SU-DHL-6 (cell line): Measurements from ENCODE around the gene F12.

Experiments
- H2AFZ ChIP-seq: fragments of 200-600 bp; sonication (generic); 2 replicates; pipeline ENCODE4 v1.6.1; 2014; ENCODE audit warnings: low read depth, mild to moderate bottlenecking, moderate library complexity, mixed read lengths, antibody characterized with exemption, low read length; ENCODE audit not compliant: severe bottlenecking
- H3F3A ChIP-seq: fragments of 200-600 bp; shearing (Covaris generic); 2 replicates; pipeline ENCODE4 v1.6.0; 2016; ENCODE audit warnings: antibody characterized with exemption, mild to moderate bottlenecking; ENCODE audit not compliant: insufficient read depth
- H3K27ac ChIP-seq: fragments of 200-600 bp; sonication (generic); 2 replicates; pipeline ENCODE4 v1.5.1; 2016; ENCODE audit warnings: low read depth, mild to moderate bottlenecking, low read length, moderate library complexity, mixed read lengths
- H3K27me3 ChIP-seq: fragments of 200-600 bp; sonication (generic), shearing (Covaris generic); 2 replicates; pipeline ENCODE4 v1.6.0; 2014; ENCODE audit warnings: mild to moderate bottlenecking, low read length
- H3K36me3 ChIP-seq: fragments of 200-600 bp; sonication (generic); 2 replicates; pipeline ENCODE4 v1.6.1; 2014; ENCODE audit warnings: mild to moderate bottlenecking, low read length, mixed read lengths
- H3K4me2 ChIP-seq: fragments of 300-600, 200-600 bp; shearing (Covaris generic), sonication (generic); 2 replicates; pipeline ENCODE4 v1.6.0; 2014; ENCODE audit warnings: low read length, low read depth, mild to moderate bottlenecking; ENCODE audit not compliant: poor library complexity, severe bottlenecking
- H3K4me3 ChIP-seq: fragments of 200-600 bp; sonication (generic); 2 replicates; pipeline ENCODE4 v1.5.1; 2014; ENCODE audit warnings: antibody characterized with exemption, low read length, mild to moderate bottlenecking, mixed read lengths; ENCODE audit not compliant: insufficient read depth, poor library complexity, severe bottlenecking
- H3K79me2 ChIP-seq: fragments of 200-600 bp; sonication (generic); 2 replicates; pipeline ENCODE4 v1.6.1; 2014; ENCODE audit warnings: mild to moderate bottlenecking, low read length, moderate library complexity; ENCODE audit not compliant: insufficient read depth
- H3K9ac ChIP-seq: fragments of 200-600 bp; sonication (generic); 2 replicates; pipeline ENCODE4 v1.7.0; 2014; ENCODE audit warnings: mild to moderate bottlenecking, low read length
- H3K9me2 ChIP-seq: fragments of 200-600 bp; sonication (generic); replicated peaks from 2 replicates; pipeline ENCODE4 v1.6.1; 2014; ENCODE audit warnings: low read length; ENCODE audit not compliant: insufficient read depth
- H3K9me3 ChIP-seq: fragments of 200-600 bp; sonication (generic); 2 replicates; pipeline ENCODE4 v1.6.1; 2014; ENCODE audit warnings: low read length, mixed read lengths; ENCODE audit not compliant: insufficient read depth
- H4K20me1 ChIP-seq: fragments of 200-600 bp; sonication (generic); 2 replicates; pipeline ENCODE4 v1.6.1; 2014; ENCODE audit warnings: low read depth, mild to moderate bottlenecking, antibody characterized with exemption, low read length, moderate library complexity, mixed read lengths
- CTCF ChIP-seq: fragments of 200-600 bp; sonication (generic); IDR thresholded peaks from one replicate; pipeline ENCODE4 v1.5.1; 2017; ENCODE audit warnings: antibody characterized with exemption, mild to moderate bottlenecking, low read length, moderate library complexity; ENCODE audit not compliant: insufficient read depth, poor library complexity, severe bottlenecking
- EZH2phosphoT487 ChIP-seq: fragments of 200-600 bp; sonication (generic), shearing (Covaris generic); conservative IDR thresholded peaks from 2 replicates; pipeline ENCODE4 v1.6.1; 2018; ENCODE audit warnings: mild to moderate bottlenecking, antibody characterized with exemption, low read length, moderate library complexity, mixed read lengths

F12 gene

GRCh38 chr5:177430972-177431316, 21.6 kb upstream of the F12 start:
- H2AFZ ChIP-seq, result no peak overlapping the region
- H3K79me2 ChIP-seq, result peaks cover 22% of the 10 kb centered on the region
- peak overlapping the region; percentile 71 for H3K4me2 ChIP-seq
- no peak overlapping the region for H3K4me3 ChIP-seq
- H3K27ac ChIP-seq, result peak overlapping the region; percentile 95
- H3K9me2 ChIP-seq, result no peaks in the 10 kb centered on the region
- H3K27me3 ChIP-seq, result no peaks in the 10 kb centered on the region
- no peaks in the 10 kb centered on the region for H3K9me3 ChIP-seq
- no peak for TF ChIP-seq CTCF
- no peak for TF ChIP-seq EZH2phosphoT487
- H3K9ac ChIP-seq, result peak overlapping the region; percentile 48
- H4K20me1 ChIP-seq, result no peaks in the 10 kb centered on the region; the same call in 1 of the 2 replicates
- no peaks in the 10 kb centered on the region for H3K36me3 ChIP-seq
- H3F3A ChIP-seq, result peaks cover 52% of the 10 kb centered on the region

DNA sequence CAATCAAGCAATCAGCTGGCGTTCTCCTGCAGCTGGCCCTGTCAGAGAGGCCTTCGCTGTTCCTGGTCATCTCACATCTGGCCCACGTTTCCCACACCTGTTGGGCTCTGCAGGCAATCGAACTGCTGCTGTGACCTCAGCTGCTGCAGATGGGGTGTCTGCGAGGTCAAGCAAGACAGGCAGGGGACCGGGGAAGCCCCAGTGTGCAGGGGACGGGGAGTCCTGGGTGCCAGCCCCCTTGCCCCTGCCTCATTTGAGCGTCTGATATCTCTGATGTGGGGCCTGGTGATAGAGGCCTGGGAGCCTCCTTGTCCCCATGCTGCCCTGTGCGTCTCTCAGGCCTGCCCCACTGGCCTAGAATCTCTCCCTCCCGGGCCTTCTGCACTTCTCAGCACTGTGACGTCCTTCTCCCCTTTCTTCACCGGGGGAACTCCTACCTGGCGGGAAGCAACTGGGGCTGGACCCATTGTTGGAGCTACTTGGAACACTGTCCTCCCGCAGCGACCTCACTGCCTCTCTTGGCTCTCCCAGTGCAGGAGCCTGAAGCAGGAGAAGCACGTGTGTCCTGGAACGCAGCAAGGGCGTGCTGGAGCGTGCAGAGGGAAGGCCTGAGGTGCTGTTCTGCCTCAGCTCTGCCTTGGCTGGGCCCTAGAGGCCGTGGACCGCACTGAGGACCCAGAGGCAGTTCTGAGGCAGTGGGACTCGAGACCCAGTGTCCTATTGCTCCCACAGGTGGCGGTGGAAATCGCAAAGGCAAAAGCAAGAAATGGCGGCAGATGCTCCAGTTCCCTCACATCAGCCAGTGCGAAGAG, 21.0 kb upstream of the F12 start:
- H3K4me3 ChIP-seq, result no peak overlapping the region

DNA sequence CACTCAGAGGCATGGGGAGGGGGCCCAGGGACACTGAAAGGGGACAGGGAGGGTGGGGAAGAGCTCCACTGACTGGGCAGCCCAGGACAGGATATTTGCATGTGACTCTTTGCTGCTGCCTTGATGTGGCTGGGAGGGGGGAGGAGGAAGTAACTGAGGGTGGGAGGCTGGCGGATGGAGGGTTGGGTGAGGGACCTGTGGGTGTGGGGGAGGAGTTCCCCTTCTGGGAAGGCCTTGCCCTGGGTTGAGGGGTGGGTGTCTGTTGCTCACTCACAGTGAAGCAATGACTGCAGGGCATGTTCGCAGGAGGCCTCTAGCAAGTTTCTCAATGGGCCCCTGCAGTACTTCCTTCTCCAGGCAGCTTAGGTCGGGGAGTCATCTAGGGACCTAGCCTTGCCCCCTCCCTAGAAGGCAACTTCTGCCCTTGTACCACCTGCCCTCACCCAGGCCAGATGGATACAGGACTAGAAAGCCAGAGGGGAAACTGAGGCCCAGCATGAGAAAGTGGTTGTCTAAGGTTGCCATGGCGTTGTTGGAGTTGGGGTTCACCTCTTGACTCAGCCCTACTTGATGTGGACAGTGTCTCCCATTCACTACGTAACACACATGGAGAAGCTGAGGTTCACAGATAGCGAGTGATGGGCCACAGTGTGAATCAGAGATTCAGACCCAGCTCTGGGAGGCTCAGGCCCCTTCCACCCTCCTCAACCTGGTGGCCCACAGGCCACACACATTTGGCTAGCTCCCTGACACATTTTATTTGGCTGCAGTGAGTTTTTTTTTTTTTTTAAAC, 20.1 kb upstream of the F12 start:
- Histone ChIP-seq H4K20me1 (no peaks in the 10 kb centered on the region; the same call in 1 of the 2 replicates), H3K36me3 (no peaks in the 10 kb centered on the region), H3K4me2 (peak overlapping the region; percentile 71), H3K79me2 (peaks cover 22% of the 10 kb centered on the region), H3K9ac (peak overlapping the region; percentile 68; the same call in 1 of the 2 replicates), H3K27ac (peak overlapping the region; percentile 95), H3K4me3 (peak overlapping the region; percentile 0), H3K9me3 (no peaks in the 10 kb centered on the region), H3K27me3 (no peaks in the 10 kb centered on the region), H3F3A (peaks cover 52% of the 10 kb centered on the region), H2AFZ (no peak overlapping the region), H3K9me2 (no peaks in the 10 kb centered on the region)
- no peak for TF ChIP-seq CTCF
- no peak for TF ChIP-seq EZH2phosphoT487

More for the DNA sequence above, 21.0 kb upstream of the F12 start:
- Histone ChIP-seq H4K20me1 (no peaks in the 10 kb centered on the region; the same call in 1 of the 2 replicates), H3K27me3 (no peaks in the 10 kb centered on the region), H3K9ac (peak overlapping the region; percentile 48), H3K79me2 (peaks cover 22% of the 10 kb centered on the region), H3K4me2 (peak overlapping the region; percentile 71), H3F3A (peaks cover 52% of the 10 kb centered on the region), H3K9me2 (no peaks in the 10 kb centered on the region), H3K36me3 (no peaks in the 10 kb centered on the region), H3K9me3 (no peaks in the 10 kb centered on the region), H2AFZ (no peak overlapping the region), H3K27ac (peak overlapping the region; percentile 95)
- TF ChIP-seq CTCF (no peak), EZH2phosphoT487 (no peak)
